ENCODE measurements around the gene NF2.

NF2 gene

DNA sequence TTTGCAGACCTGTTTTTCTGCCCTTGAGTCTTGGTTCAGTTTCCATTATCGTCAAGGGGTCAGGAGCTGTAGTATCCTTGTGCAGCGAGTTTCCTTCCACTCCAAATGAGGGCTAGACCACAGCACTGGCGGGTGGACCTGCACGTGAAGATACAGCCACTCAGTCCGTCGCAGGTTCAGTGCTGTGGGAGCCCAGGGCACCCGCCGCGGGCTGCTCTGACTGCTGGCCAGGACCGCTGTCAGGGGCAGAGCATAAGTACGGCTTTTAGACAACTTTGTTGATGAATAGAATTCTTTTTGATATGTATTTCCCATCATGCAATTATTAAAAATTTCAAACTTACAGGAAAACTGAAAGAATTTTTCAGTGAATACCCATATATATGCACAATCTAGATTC lies 56.6 kb downstream of the NF2 start:
- DNase-seq (ENCODE audit: extremely low read depth in 1 of 2, low read depth in 1 of 2) = no peak

DNA sequence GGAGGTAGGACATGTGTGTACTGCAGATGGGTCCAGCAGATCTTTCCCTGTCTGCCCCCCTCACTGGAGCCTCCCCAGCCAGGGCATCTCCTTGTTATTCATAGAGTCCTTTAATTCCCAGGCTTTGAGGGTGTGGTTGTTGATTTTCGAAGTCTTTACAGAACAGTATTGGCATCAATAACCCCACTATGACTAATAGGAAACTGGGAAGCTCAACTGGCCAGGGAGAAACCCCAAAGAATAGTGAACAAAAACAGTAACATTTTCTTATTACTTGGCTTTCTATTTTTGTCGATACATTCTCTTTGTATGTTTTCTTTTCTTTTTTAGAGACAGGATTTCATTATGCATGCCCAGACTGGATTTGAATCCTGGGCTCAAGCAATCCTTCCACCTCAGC lies 57.9 kb downstream of the NF2 start:
- no peak for DNase-seq (ENCODE audit: extremely low read depth in 1 of 2, low read depth in 1 of 2)

DNA sequence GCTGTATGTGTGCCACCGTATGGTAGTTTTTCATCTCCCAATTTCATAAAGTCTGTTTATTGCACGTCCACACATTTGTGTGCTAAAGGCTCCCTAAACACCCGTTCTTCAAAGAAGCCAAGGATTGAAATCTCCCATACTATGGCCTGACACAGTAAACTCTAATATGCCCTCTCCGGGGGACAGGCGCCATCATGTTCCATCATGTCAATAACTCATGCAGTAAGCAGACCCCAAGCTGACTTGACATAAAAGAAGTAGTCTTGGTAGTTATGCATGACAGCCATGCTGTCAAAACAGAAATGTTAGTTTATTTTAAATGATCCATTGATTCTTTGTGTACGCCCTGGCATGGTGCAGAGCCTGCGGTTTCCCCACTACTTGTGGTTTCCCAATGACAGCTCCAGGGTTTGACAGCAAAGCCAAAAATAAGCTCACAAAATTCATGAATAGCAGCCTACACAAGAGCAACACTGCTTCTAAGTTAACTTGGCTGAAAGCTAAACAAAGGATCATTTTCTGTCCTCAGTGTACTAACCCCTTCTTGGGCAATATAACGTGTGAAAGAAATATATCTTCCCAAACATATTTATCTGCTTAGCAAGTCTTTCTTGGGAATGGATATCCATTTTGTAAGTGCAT lies 59.9 kb downstream of the NF2 start:
- DNase-seq (ENCODE audit: extremely low read depth in 1 of 2, low read depth in 1 of 2) = no peak

DNA sequence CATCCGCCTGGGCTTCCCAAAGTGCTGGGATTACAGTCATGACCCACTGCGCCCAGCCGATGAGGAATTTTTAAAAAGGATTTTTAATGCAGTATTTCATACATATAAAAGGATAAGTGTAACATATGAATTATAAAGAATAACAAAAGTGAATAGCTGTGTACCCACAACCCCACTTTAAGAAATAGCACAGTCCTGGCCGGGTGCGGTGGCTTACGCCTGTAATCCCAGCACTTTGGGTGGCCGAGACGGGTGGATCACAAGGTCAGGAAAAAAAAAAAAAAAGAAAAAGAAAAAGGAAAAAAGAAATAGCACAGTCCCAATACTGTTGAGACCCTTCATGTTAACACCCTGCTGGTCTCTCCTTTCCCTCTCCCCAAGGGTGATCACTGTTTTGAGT lies 62.1 kb downstream of the NF2 start:
- no peak for DNase-seq (ENCODE audit: extremely low read depth in 1 of 2, low read depth in 1 of 2)

DNA sequence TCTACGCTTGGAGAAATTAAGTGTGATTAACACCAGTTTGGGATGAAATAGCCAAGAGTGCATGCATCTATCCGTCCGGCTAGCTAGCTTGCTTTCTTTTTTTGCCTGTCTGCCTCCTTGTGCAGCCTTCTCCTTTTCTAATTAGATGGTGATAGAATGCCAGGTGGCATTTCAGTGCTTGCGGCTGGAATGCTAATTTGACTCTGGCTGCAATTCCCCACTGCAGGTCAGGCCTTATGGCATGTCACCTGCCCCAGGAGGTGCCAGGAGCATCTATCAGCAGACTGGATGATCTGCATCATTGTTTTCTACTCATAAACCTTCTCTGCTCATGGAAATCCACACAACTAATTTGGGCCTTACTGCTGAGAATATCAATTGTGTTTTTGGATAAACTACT lies 65.2 kb downstream of the NF2 start:
- DNase-seq (ENCODE audit: extremely low read depth in 1 of 2, low read depth in 1 of 2) = no peak

DNA sequence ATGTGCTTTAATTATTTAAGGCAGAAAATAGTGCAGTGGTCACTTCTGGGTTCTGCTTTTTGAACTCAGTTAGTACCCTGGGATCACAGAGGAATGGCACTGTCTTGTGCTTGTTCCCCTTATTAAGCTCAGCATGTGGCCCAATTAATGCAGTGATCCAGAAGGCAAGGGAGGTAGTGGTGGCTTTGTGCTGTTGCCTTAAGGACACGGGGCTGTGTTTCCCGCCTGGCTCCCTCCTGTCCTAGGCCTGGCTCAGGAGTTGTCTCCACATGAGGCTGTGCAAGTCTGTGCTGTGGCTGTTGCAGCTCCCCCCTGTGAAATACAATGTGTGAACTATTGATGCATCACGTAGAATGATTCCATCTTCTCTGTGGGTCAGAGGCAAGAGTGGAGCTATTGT lies 67.2 kb downstream of the NF2 start:
- DNase-seq (ENCODE audit: extremely low read depth in 1 of 2, low read depth in 1 of 2) = no peak

DNA sequence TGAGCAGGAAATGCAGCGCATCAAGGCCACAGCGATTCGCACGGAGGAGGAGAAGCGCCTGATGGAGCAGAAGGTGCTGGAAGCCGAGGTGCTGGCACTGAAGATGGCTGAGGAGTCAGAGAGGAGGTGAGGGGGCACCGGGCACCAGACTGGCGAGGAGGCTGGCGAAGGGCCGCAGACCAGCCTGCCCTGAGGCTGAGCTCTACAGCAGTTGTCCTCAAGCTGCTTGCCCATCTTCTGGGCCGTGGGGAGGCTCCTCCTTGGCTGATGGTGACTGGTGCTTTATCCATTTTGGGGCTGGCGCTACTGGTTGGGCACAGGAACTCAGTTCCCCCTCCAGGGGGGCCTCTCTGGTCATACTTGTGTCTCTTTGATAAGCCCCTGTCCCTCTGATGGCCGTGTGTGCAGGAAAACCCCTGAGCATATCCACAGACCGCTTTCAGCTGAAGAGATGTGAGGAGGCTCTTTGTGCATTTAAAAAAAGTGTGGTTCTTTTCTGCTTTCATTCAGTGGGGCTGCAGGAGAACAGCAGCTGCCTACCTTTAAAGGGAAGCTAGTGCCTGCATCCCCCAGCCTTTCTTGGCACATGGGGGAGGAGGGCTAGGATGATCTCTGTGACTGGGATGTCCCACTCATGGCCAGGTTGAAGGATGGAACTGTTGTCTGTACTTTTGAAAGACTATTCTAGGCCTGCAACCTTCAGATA lies 70.1 kb downstream of the NF2 start:
- no peak for DNase-seq (ENCODE audit: extremely low read depth in 1 of 2, low read depth in 1 of 2)

DNA sequence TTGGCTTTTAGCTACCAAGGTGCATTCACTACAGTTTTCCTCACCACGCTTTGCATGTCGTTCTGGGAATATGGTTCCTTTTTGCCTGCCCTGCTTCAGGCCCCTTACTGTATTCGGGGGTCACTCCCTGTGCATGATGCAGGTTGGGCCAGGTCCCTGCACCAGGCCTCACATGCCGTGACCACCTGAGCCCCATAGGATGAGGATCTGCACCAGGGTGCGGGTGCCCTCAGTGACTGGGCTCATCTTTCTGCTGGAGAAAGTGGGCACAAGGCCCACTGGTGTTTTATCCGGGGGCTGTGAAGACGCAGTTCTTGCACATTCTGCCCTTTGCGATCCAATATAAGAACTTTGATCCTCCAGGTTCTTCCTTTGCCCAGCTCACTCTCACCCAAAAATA lies 70.7 kb downstream of the NF2 start:
- DNase-seq (ENCODE audit: extremely low read depth in 1 of 2, low read depth in 1 of 2) = no peak

DNA sequence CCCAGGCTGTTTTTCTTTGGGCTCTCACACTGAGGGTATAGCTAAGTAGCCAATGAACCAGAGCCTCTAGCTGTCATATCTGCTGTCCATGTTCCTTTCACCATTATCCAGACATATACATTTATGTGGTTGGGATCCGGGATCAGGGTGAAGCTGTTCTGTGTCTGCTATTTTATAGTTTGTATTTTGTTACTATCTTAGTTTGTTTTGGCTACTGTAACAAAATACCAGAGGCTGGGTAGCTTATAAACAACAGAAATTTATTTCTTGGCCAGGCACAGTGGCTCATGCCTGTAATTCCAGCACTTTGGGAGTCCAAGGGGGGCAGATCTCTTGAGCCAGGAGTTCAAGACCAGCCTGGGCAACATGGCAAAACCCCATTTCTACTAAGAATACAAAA lies 75.9 kb downstream of the NF2 start:
- no peak for DNase-seq (ENCODE audit: extremely low read depth in 1 of 2, low read depth in 1 of 2)

DNA sequence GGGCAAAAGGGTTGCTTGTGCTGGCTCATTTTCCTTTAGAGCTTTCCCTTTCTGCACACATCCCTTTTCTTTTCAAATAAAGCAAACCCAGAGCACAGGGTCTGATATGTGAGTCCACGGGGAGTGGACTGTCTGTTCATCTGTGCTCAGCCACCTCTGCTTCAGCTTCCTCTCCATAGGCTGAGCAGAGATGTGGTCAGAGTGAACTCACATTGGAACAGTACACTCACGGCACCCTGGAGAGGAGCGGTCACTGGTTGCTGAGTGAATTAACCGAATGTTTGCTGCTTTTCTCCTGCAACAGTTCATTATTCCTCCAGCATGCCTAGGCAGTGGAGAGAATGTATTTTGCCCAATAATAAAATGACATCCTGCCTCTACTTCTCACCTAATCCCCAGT lies 80.1 kb downstream of the NF2 start:
- DNase-seq (ENCODE audit: extremely low read depth in 1 of 2, low read depth in 1 of 2) = no peak

DNA sequence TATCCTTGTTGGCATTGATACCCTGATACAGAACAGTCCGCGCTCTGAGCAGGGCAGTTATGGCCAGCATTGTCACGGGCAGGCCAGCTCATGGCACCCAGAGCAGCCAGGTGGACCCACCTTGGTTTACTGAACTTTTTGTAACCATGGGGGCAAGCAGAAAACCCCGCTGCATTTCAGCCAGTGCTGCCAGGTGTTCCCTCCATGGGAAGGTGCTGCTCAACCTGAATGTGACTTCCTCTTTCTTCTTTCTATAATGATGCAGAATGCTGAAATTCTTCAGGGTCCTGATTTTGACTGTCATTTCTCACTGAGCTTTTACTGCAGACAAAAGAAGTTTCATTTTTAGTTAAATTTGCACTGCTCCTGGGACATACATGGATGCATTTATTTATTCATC lies 80.8 kb downstream of the NF2 start:
- no peak for DNase-seq (ENCODE audit: extremely low read depth in 1 of 2, low read depth in 1 of 2)

DNA sequence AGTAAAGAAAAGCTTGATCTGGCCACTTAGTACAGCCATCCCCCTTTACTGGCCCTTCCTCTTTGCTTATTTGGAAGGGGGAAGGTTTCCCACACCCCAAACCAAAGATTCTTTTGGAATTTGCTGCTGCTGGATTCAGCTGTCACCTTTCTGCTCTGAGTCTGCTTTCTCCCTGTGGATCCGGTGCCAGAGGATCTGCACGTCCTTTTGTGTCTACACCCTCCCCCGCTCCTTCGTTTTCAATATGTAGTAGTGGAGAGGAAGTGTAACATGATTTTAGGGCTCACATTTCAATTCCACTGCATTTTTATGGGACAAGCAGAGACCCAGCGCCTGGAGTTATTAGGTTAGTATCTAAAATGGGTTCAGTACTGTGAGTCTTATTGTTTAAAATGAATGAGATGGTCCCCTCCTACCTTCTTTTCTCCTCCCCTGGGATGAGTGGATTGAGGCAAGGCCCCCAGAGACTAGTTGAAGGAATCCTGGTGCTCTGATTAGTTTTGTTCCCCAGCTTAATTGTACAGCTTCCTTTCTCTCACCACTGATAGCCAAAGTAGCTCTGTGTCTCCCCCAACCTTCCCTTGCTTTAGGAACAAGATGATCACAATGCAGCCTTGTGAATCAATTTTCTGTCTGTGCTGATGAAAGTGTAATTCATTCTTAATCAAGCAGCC lies 85.9 kb downstream of the NF2 start:
- no peak for DNase-seq (ENCODE audit: extremely low read depth in 1 of 2, low read depth in 1 of 2)

DNA sequence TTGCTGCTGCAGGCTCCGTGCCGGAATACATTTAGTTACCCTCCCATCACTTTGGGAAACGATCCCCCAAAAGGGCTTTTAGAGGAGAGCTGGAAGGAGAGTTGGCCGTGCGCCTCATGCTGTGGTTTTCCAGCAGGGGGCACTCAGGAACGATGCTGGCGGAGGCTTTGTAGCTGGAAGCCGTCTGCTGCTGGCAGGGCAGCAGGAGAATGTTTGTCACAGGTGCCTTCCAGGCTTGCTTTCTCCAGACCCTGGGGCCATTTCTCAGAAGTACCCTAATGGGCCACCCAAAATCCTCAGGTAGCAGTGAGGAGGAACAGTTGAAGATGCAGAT lies 86.4 kb downstream of the NF2 start:
- peak in 1 of 2 donors; percentile 5 for DNase-seq (ENCODE audit: extremely low read depth in 1 of 2, low read depth in 1 of 2)

DNA sequence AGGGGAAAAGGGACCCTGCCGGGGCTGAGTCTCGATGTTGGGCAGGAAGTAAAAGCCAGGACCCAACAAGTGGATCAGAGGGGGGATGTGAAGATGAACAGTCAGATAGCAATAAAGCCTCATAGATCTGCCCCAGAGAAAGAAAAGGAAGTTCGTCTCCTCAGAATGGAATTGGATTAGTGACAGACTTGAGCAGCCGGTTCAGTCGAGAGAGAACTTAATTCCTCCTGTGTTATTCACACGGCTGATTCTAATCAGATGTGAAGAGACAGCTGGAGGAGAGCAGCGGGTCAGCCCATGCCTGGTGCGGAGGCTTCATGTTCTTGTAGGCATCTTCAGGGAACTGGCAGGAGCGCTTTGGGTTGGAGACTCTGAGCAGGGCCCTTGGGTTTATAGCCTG lies 87.0 kb downstream of the NF2 start:
- no peak for DNase-seq (ENCODE audit: extremely low read depth in 1 of 2, low read depth in 1 of 2)

DNA sequence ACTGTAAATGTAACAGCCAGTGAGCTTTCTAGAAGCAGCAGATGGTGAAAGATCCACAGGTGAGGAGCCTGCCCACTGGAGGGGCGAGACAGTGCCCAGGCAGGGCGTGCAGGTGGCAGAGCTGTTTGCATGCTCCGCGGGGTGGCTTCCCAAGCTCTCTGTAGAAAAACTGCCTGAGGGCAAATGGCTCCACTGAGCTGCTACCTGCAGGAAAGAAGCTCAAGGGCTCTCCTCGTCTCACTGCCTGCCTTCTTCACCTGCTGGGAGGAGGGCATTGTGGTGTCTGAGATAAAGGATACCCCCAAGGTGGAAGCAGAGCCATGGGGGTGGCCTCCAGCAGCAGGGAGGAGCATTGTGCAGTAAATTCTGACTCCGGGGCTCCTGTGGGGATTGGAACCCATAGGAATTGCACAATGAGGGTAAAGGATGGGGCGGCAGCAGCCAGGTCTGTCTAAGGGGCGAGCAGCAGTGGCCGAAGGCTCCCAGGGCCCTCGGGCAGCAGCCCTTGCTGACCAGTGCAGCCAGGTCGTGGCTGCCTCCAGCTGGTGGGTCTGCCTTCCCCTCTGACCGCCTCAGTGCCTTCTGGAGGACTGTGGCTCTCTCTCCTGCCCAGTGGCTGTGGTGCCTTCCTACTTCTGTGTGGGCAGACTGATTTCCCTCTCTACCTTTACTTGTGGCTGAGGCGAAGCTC lies 88.3 kb downstream of the NF2 start:
- no peak for DNase-seq (ENCODE audit: extremely low read depth in 1 of 2, low read depth in 1 of 2)

DNA sequence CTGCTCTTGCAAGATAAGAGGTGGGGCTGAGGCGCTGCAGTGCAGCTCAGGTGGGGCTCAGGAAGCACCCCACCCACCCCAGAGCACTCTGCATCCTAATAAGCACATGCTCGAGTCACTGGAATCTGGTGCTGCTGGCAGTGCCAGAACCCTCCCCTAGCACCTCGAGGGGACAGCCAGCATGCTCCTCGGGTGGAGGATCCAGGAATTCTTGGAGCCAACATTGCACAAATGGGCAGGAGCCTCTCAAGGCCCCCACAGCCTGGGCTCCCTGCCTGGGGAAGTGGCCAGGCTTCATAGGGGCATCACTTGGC lies 88.9 kb downstream of the NF2 start:
- no peak for DNase-seq (ENCODE audit: extremely low read depth in 1 of 2, low read depth in 1 of 2)

DNA sequence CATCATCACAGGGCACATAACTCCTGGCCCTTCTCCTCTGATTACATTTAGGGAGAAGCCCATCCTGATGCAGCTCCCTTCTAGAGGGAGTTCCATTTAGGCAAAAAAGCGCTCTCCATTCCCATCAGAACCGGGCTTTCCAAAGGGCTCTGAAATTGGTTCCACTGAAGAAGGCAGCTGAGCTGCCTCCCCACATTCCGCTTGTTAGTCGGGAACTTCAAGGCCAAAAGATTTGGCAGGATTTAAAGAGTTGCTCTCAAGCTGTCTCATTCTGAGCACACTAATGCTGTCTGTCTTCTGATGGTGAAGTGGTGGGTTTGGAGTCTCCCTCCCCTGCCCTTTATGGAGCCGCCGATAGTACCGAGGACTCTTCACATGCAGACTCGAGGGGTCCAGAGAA lies 89.7 kb downstream of the NF2 start:
- DNase-seq (ENCODE audit: extremely low read depth in 1 of 2, low read depth in 1 of 2) = no peak

DNA sequence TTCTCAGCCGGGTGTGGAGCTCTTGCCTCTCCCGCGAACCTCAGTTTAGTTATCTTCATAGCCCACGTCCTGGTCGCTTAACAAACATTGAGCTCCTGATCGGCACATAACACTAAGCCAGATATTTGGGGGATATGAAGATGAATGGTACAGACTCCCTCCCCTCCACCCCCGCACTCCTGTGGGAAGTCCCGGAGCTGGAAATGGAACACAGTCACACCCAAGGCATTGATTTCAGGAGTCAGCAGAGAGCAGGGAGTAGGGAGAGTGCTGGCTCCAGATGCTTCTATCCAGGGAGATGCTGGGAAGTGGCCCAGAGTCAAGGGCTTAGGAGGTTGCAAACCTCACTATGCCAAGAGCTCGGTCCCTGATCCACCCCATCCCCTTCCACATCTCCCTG lies 90.2 kb downstream of the NF2 start:
- DNase-seq (ENCODE audit: extremely low read depth in 1 of 2, low read depth in 1 of 2) = no peak

DNA sequence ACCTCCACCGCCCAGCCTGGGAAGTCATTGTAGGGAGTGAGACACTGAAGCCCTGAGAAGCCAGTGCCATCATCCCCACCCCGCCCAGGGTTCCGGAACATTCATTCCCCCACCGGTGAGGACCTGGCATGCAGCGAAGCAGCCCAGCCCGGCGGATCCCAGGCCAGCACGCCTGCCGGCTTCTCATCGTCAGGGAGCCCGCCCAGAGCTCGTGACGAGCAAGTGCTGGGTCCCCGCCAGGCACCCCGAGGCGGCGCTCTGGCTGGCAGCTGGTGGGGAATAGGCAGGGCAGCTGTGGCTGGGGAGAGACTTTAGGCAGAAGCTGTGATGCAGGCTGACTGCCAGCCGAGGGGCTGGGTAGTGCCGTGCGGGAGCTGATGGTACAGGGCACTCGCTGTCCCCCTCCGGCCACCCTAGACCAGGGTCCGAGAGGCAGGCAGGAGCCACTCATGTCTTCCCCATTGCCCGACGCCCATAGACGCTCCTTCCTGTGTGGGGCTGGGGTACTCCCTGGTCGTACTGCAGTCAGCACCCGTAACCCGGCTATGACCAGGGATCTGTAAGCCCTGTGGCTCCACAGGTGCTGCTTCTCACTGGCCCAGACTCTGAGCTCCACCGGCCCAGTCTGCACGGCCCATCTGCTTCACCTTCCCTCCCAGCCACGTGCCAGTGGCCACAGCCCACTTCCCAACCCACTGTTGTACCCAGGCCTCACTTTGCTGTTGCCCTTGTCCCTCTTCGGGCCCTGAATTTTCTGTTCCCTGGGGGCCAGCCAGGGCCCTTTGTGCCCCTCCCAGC lies 91.9 kb downstream of the NF2 start:
- no peak for DNase-seq (ENCODE audit: extremely low read depth in 1 of 2, low read depth in 1 of 2)

DNA sequence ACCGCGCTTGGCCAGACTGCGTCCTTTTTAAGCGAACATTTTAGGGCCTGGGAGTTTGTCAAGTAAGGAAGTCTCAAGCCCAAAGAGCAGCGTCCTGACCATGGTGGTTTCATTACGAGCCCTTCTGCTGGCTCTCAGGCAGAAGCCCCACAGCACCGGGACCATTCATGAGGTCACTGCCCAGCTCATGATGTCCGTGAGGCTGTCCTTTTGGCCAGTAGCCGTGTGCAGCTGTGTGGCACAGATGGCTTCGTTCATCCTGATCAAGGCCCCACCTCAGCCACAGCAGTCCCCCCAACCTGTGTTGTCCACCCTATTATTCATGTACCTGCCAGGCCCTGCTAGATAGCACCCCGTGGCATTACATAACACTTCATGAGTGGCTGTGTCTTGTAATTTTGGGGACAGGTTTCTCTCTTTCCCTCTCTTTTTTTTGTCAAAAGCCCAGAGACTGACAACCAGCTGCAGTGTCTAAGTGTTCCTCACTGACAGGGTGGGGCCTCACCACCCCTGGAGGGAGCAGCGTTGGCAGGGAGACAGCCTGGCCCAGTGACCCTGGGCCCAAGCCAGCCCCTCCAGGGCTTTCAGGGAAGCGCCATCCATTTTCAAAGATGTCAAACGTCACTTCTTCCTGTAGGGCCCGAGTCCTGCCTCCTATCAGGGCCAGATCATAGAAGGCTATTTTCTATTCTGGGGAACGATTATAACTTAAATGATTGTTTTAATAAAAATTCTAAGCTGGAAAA lies 94.6 kb downstream of the NF2 start:
- no peak for DNase-seq (ENCODE audit: extremely low read depth in 1 of 2, low read depth in 1 of 2)

All from stimulated activated CD8-positive, alpha-beta memory T cell treated with anti-CD3 and anti-CD28 coated beads, Interleukin-7, amount 100 ng/mL, for 48 hours (primary cell).